OCI-LY1 (cell line): ENCODE data around the gene BCAR1.

ENCODE experiments used
- CTCF ChIP-seq: fragments of 200-600 bp; sonication (generic), shearing (Covaris generic); IDR thresholded peaks from 2 replicates; pipeline ENCODE4 v1.5.1; 2017; ENCODE audit warnings: mild to moderate bottlenecking, antibody characterized with exemption, low read length, moderate library complexity, mixed read lengths
- EZH2 ChIP-seq: fragments of 200-600 bp; sonication (generic), shearing (Covaris generic); IDR thresholded peaks from 2 replicates; pipeline ENCODE4 v1.8.0; 2017; ENCODE audit warnings: borderline replicate concordance, mixed run types, mild to moderate bottlenecking, antibody characterized with exemption, low read length, moderate library complexity, mixed read lengths

GRCh38 chr16:75257886-75258806, 6.7 kb upstream of the BCAR1 start:
- TF ChIP-seq CTCF (no peak), EZH2 (no peak)
